Smooth muscle cell (in vitro differentiated cells): ENCODE measurements around the gene NSG2. TPM values are rescaled to one million over a fixed set of nuclear protein-coding genes. Genes with fewer than 3 reads are reported as not detected.

ENCODE experiments used
- DNase-seq: peaks from one replicate; lab custom pipeline; 2025; ENCODE audit not compliant: unreplicated experiment; lab: John Stamatoyannopoulos, UW
- H2AFZ ChIP-seq: fragments of 200-600 bp; sonication (generic); 2 replicates; pipeline ENCODE4 v1.6.0; 2016; ENCODE audit warnings: antibody characterized with exemption, low read depth, mild to moderate bottlenecking
- H3F3A ChIP-seq: fragments of 200-600 bp; sonication (generic); 2 replicates; pipeline ENCODE4 v1.6.0; 2017; ENCODE audit warnings: antibody characterized with exemption, low read depth
- H3K27ac ChIP-seq: fragments of 200-600 bp; sonication (generic); 2 replicates; pipeline ENCODE4 v1.5.1; 2016; ENCODE audit warnings: low read depth, mild to moderate bottlenecking
- H3K27me3 ChIP-seq: fragments of 200-600 bp; sonication (generic); 2 replicates; pipeline ENCODE4 v1.6.1; 2016; ENCODE audit warnings: low read depth, mild to moderate bottlenecking
- H3K36me3 ChIP-seq: fragments of 200-600 bp; sonication (generic); 2 replicates; pipeline ENCODE4 v1.5.1; 2016; ENCODE audit warnings: low read depth
- H3K4me1 ChIP-seq: fragments of 200-600 bp; sonication (generic); 2 replicates; pipeline ENCODE4 v1.5.1; 2016; ENCODE audit warnings: low read depth
- H3K4me2 ChIP-seq: fragments of 200-600 bp; sonication (generic); 2 replicates; pipeline ENCODE4 v1.6.0; 2016; ENCODE audit warnings: mild to moderate bottlenecking
- H3K4me3 ChIP-seq: fragments of 200-600 bp; sonication (generic); 2 replicates; pipeline ENCODE4 v1.5.1; 2016; ENCODE audit warnings: mild to moderate bottlenecking
- H3K79me2 ChIP-seq: fragments of 200-600 bp; sonication (generic); 2 replicates; pipeline ENCODE4 v1.6.0; 2016; ENCODE audit warnings: low read depth, mild to moderate bottlenecking
- H3K9ac ChIP-seq: fragments of 200-600 bp; sonication (generic); 2 replicates; pipeline ENCODE4 v1.6.0; 2016; ENCODE audit warnings: low read depth
- H3K9me3 ChIP-seq: fragments of 200-600 bp; sonication (generic); replicated peaks from 2 replicates; pipeline ENCODE4 v1.5.1; 2016; ENCODE audit warnings: low read depth
- H4K20me1 ChIP-seq: fragments of 200-600 bp; sonication (generic); 2 replicates; pipeline ENCODE4 v1.6.0; 2016; ENCODE audit warnings: low read depth
- CTCF ChIP-seq: fragments of 200-600 bp; sonication (generic); IDR thresholded peaks from 2 replicates; pipeline ENCODE4 v1.5.1; 2017; ENCODE audit warnings: borderline replicate concordance, mild to moderate bottlenecking, antibody characterized with exemption; ENCODE audit not compliant: insufficient read depth, poor library complexity, severe bottlenecking
- WGBS: methylation state at CpG from one replicate; pipeline ENCODE4 v1.1.7; 2016; ENCODE audit warnings: low lambda C conversion rate; 5-methylcytosine and 5-hydroxymethylcytosine counted together
- polyA plus RNA-seq: library from polyadenylated mRNA; unstranded; fragments of >200 nt; fragmentation: Nextera tagmentation; extraction: Ambion mirVana; gene quantifications from 2 replicates; pipeline ENCODE4 v1.2.1, GENCODE V29; 2016
- total RNA-seq: library from RNA; depleted of rRNA; stranded (reverse); fragments of >200 nt; gene quantifications from 2 replicates; pipeline ENCODE4 v1.2.3, GENCODE V29; 2014

NSG2 gene
- total and polyA plus RNA-seq, 2 experiments from 2014 or later = 0.18 TPM; not detected in 1

DNA sequence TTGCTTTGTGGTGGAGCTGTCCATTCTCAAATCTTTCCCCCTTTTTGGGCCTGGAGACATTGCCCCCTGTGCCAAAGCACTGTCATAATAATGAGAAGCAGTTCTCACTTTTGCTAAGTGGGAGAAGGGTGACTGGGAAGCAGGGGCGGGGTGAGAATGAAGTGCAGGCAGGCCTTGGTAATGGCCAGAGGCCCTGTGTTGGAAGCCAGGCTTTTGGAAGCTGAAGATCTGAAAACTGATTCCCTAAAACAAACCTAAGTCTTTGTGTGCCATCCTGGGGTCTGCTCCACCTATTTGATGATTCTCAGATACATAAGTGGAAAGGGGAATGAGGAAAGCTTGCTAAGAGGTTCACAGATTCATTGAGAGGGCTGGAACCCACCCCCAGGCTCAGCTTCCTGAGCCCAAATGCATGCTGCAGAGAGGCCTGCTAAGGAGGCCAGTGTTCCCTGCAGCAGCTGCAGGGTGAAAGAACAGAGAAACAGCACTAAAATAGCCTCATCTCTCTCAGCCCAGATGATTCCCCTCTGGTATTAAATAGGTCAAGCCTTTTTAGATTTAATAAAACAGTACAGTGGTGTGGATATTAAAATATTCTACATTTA, 75.0 kb downstream of the NSG2 start:
- H3K27me3 ChIP-seq = peaks cover 8% of the 10 kb centered on the region
- WGBS = 88% methylated on average over 1 of the region's 1 CpG
- TF ChIP-seq CTCF = no peak

DNA sequence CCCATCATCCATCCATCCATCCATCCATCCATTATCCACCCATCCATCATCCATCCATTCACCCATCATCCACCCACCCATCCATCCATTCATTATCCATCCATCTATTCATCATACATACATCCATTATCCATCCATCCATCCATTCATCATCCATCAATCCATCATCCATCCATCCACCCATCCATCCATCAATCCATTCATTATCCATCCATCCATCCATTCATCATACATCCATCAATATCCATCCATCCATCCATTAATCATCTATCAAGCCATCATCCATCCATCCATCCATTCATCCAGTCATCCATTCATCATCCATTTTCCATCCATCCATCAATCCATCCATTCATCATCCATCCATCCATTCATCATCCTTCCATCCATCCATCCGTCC, 89.0 kb downstream of the NSG2 start:
- Histone ChIP-seq H2AFZ (no peak overlapping the region), H3K4me3 (no peak overlapping the region), H3K27me3 (no peaks in the 10 kb centered on the region), H3K27ac (no peak overlapping the region), H3F3A (no peaks in the 10 kb centered on the region), H3K36me3 (no peaks in the 10 kb centered on the region), H3K9ac (no peak overlapping the region), H3K4me2 (no peak overlapping the region), H4K20me1 (no peaks in the 10 kb centered on the region), H3K4me1 (no peaks in the 10 kb centered on the region), H3K79me2 (no peaks in the 10 kb centered on the region), H3K9me3 (no peaks in the 10 kb centered on the region)
- WGBS = 72% methylated on average over 1 of the region's 1 CpG
- no peak for TF ChIP-seq CTCF
- no peak for DNase-seq

More for the DNA sequence above, 75.0 kb downstream of the NSG2 start:
- Histone ChIP-seq H3K4me3 (no peak overlapping the region), H3K4me2 (no peak overlapping the region), H4K20me1 (no peaks in the 10 kb centered on the region), H3K9ac (no peak overlapping the region), H3K4me1 (peaks cover 6% of the 10 kb centered on the region), H2AFZ (no peak overlapping the region), H3K79me2 (no peaks in the 10 kb centered on the region), H3K9me3 (no peaks in the 10 kb centered on the region), H3F3A (no peaks in the 10 kb centered on the region), H3K27ac (no peak overlapping the region), H3K36me3 (no peaks in the 10 kb centered on the region)
- no peak for DNase-seq

GRCh38 chr5:174139623-174140022, 94.1 kb downstream of the NSG2 start:
- no peaks in the 10 kb centered on the region for H4K20me1 ChIP-seq
- H3K9me3 ChIP-seq = no peaks in the 10 kb centered on the region
- H3K79me2 ChIP-seq = no peaks in the 10 kb centered on the region
- no peak overlapping the region for H2AFZ ChIP-seq
- no peak for DNase-seq
- no peak overlapping the region for H3K4me3 ChIP-seq
- no peaks in the 10 kb centered on the region for H3K27me3 ChIP-seq
- no peak overlapping the region for H3K4me2 ChIP-seq
- WGBS = 95% methylated on average over 3 of the region's 3 CpGs
- H3K27ac ChIP-seq = no peak overlapping the region
- no peak overlapping the region for H3K9ac ChIP-seq
- no peaks in the 10 kb centered on the region for H3F3A ChIP-seq
- no peaks in the 10 kb centered on the region for H3K36me3 ChIP-seq
- no peak for TF ChIP-seq CTCF
- no peaks in the 10 kb centered on the region for H3K4me1 ChIP-seq

DNA sequence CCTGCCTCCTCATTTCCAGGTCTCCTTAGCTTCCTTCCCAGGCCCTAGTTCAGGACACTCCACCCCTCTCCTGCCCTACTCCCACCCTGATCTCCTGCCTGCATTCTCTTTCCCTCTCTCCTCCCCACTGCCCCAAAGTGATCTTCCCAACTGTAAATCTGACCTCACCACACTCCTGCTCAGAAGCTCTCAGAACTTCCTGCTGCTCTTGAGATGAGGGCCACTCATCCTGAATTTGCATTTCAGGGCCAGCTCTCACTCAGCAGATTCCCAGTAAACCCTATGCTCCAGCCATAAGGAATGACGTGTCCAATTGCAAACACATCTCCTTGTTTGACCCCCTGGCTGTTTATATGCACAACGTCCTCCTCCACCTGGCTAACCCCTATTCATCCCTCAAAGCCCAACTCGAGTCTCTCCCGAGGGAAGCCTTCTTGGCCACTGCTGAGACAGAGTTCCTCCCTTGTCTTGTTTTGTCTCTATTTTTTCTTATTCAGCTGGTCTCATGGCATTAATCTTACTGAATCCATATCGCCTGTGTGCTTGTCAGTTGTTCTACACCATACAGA, 95.0 kb downstream of the NSG2 start:
- H3K36me3 ChIP-seq = no peaks in the 10 kb centered on the region
- 79% methylated on average over 5 of the region's 5 CpGs for WGBS
- no peaks in the 10 kb centered on the region for H3K9me3 ChIP-seq
- no peaks in the 10 kb centered on the region for H4K20me1 ChIP-seq
- H2AFZ ChIP-seq = no peak overlapping the region
- no peak overlapping the region for H3K9ac ChIP-seq
- H3K27ac ChIP-seq = no peak overlapping the region
- no peaks in the 10 kb centered on the region for H3F3A ChIP-seq
- no peaks in the 10 kb centered on the region for H3K79me2 ChIP-seq
- no peak overlapping the region for H3K4me3 ChIP-seq
- no peak for DNase-seq
- H3K4me2 ChIP-seq = no peak overlapping the region
- TF ChIP-seq CTCF = no peak
- no peaks in the 10 kb centered on the region for H3K4me1 ChIP-seq
- peaks cover 6% of the 10 kb centered on the region for H3K27me3 ChIP-seq
